Immature natural killer cell (primary cell): ENCODE data around the gene KDM4B. TPM values are rescaled to one million over a fixed set of nuclear protein-coding genes. Genes with fewer than 3 reads are reported as not detected.

Experiments
- DNase-seq, 3 donors: peaks; one replicate each; pipeline ENCODE4 v3.0.0; 2022; ENCODE audit warnings: mixed read lengths in 1 of 3
- H3K27ac Mint-ChIP-seq, 6 donors: one replicate each; pipeline ENCODE4 v1.8.0; 2020; ENCODE audit warnings: mixed read lengths in 6 of 6, mild to moderate bottlenecking in 5 of 6, inconsistent platforms in 4 of 6, moderate library complexity in 3 of 6
- H3K27me3 Mint-ChIP-seq, 3 donors: one replicate each; pipeline ENCODE4 v1.8.0; 2020 to 2021; ENCODE audit warnings: low read depth in 3 of 3, mild to moderate bottlenecking in 3 of 3, mixed read lengths in 3 of 3, moderate library complexity in 3 of 3, inconsistent platforms in 1 of 3
- H3K36me3 Mint-ChIP-seq, 3 donors: one replicate each; pipeline ENCODE4 v1.8.0; 2020; ENCODE audit warnings: mixed read lengths in 3 of 3, inconsistent platforms in 2 of 3, mild to moderate bottlenecking in 2 of 3
- H3K4me1 Mint-ChIP-seq, 2 donors: one replicate each; pipeline ENCODE4 v1.8.0; 2020; ENCODE audit warnings: inconsistent platforms in 2 of 2, mild to moderate bottlenecking in 2 of 2, mixed read lengths in 2 of 2, moderate library complexity in 1 of 2
- H3K4me3 Mint-ChIP-seq, 5 donors: one replicate each; pipeline ENCODE4 v1.8.0; 2020; ENCODE audit warnings: mild to moderate bottlenecking in 5 of 5, mixed read lengths in 5 of 5, inconsistent platforms in 3 of 5, moderate library complexity in 3 of 5
- H3K9me3 Mint-ChIP-seq, 6 donors: one replicate each; pipeline ENCODE4 v1.8.0; 2020; ENCODE audit warnings: mild to moderate bottlenecking in 6 of 6, mixed read lengths in 6 of 6, inconsistent platforms in 4 of 6, moderate library complexity in 3 of 6
- polyA plus RNA-seq, 3 donors: library from polyadenylated mRNA; unstranded; fragments of 300-500 nt; fragmentation: Illumina TruSeq; gene quantifications; one replicate each; pipeline ENCODE4 v1.2.3, GENCODE V29; 2021

The KDM4B gene
- polyA plus RNA-seq, 3 donors from 2014 or later: 4.3 to 22.4 (median 6.7) TPM

DNA sequence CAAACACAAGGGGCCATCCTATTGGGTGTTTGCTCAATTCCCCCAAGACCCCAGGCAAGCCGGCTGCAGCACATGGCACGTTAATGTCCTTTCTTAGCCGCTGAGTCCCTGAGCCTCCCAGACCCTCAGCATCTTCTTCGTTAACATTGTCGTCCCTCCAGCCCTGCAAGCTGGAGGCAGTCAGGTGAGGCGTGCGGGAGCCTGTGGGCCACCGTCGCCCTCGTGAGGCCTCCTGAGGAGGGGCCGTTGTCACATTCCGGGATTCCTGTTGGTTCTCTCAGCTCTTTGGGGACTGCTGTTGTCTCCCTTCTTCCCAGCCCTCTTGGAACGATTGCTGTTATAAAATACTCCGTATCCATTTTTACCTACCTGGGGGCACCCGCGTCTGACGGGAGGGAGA is 140.6 kb downstream of the KDM4B start:
- Mint-ChIP-seq H3K36me3 (peaks cover 8 to 14% (median 12%) of the 10 kb centered on the region in 3 donors), H3K27me3 (peaks cover 0 to 3% (median 0%) of the 10 kb centered on the region in 3 donors), H3K4me3 (no peak overlapping the region), H3K9me3 (no peaks in the 10 kb centered on the region), H3K4me1 (peaks cover 0 to 2% of the 10 kb centered on the region in 2 donors), H3K27ac (no peak overlapping the region)
- DNase-seq: no peak

GRCh38 chr19:5110546-5110945 is 141.6 kb downstream of the KDM4B start:
- Mint-ChIP-seq H3K9me3 (no peaks in the 10 kb centered on the region), H3K4me1 (peaks cover 0 to 2% of the 10 kb centered on the region in 2 donors), H3K27me3 (peaks cover 0 to 3% (median 0%) of the 10 kb centered on the region in 3 donors), H3K27ac (no peak overlapping the region), H3K36me3 (peaks cover 10 to 15% (median 13%) of the 10 kb centered on the region in 3 donors), H3K4me3 (no peak overlapping the region)
- no peak for DNase-seq

DNA sequence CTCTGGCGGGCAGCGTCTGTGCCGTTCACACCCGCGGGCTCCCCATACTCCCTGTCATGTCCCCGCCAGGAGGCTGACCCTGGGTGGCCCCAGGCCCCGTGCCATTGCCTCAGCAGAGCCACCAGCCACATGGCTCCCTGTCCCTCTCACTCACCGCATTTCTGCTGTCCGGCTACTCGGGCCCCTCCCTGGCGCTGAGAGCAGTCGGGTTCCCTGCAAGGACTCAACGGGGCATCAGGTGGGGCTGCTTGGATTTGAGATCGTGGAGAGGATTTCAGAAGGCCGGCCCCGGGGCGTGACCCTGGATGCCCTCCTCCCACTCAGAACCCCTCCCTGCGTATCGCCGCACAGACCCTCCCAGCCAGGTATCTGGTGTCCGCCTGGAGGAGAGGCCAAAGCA is 142.1 kb downstream of the KDM4B start:
- peaks cover 0 to under 1% of the 10 kb centered on the region in 2 donors for H3K4me1 Mint-ChIP-seq
- H3K4me3 Mint-ChIP-seq: no peak overlapping the region
- peaks cover 0 to 3% (median 0%) of the 10 kb centered on the region in 3 donors for H3K27me3 Mint-ChIP-seq
- H3K36me3 Mint-ChIP-seq: peaks cover 13 to 16% (median 14%) of the 10 kb centered on the region in 3 donors
- no peaks in the 10 kb centered on the region for H3K9me3 Mint-ChIP-seq
- DNase-seq: no peak
- no peak overlapping the region for H3K27ac Mint-ChIP-seq

- Mint-ChIP-seq H3K4me3 (no peak overlapping the region), H3K36me3 (peaks cover 12 to 19% (median 18%) of the 10 kb centered on the region in 3 donors), H3K27me3 (peaks cover 0 to 5% (median 3%) of the 10 kb centered on the region in 3 donors), H3K9me3 (no peaks in the 10 kb centered on the region), H3K4me1 (no peaks in the 10 kb centered on the region), H3K27ac (no peak overlapping the region)
- no peak for DNase-seq
Measured at GRCh38 chr19:5112175-5112574, 143.3 kb downstream of the KDM4B start.

GRCh38 chr19:5112681-5113575 is 144.0 kb downstream of the KDM4B start:
- no peaks in the 10 kb centered on the region for H3K9me3 Mint-ChIP-seq
- no peak for DNase-seq
- no peak overlapping the region for H3K4me3 Mint-ChIP-seq
- H3K4me1 Mint-ChIP-seq: no peaks in the 10 kb centered on the region
- peaks cover 12 to 19% (median 18%) of the 10 kb centered on the region in 3 donors for H3K36me3 Mint-ChIP-seq
- peaks cover 0 to 5% (median 3%) of the 10 kb centered on the region in 3 donors for H3K27me3 Mint-ChIP-seq
- no peak overlapping the region for H3K27ac Mint-ChIP-seq

- Mint-ChIP-seq H3K27me3 (peaks cover 0 to 5% (median 3%) of the 10 kb centered on the region in 3 donors), H3K4me1 (no peaks in the 10 kb centered on the region), H3K4me3 (no peak overlapping the region), H3K27ac (no peak overlapping the region), H3K9me3 (no peaks in the 10 kb centered on the region), H3K36me3 (peaks cover 12 to 19% (median 18%) of the 10 kb centered on the region in 3 donors)
- no peak for DNase-seq
Measured at GRCh38 chr19:5113633-5114586, 145.0 kb downstream of the KDM4B start.

GRCh38 chr19:5114727-5115126 is 145.8 kb downstream of the KDM4B start:
- Mint-ChIP-seq H3K4me1 (no peaks in the 10 kb centered on the region), H3K27ac (no peak overlapping the region), H3K27me3 (peaks cover 0 to 5% (median 3%) of the 10 kb centered on the region in 3 donors), H3K36me3 (peaks cover 12 to 19% (median 18%) of the 10 kb centered on the region in 3 donors), H3K9me3 (no peaks in the 10 kb centered on the region), H3K4me3 (no peak overlapping the region)
- no peak for DNase-seq

DNA sequence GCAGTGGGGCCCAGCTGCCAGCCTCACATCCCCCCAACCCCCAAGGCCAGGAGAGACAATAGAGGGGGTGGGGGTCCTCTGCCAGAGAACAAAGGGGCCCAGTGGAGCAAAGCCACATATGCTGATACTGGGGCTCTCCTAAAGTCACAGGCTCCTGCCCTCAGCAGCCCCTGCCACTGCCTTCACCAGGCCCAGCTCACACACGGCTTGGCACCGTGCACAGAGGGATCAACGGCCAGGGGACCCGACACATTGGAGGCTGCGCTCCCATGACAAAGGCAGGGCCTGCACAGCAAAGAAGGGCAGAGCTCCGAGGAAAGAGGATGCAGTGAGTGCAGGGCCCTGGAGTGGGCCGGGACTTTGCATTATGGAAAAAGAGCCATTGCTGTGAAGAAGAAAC is 146.4 kb downstream of the KDM4B start:
- DNase-seq: no peak
- Mint-ChIP-seq H3K36me3 (peaks cover 12 to 21% (median 19%) of the 10 kb centered on the region in 3 donors), H3K27me3 (peaks cover 0 to 5% (median 3%) of the 10 kb centered on the region in 3 donors), H3K4me3 (no peak overlapping the region), H3K27ac (no peak overlapping the region), H3K4me1 (no peaks in the 10 kb centered on the region), H3K9me3 (no peaks in the 10 kb centered on the region)

GRCh38 chr19:5115771-5116202 is 146.9 kb downstream of the KDM4B start:
- Mint-ChIP-seq H3K27ac (no peak overlapping the region), H3K36me3 (peaks cover 12 to 21% (median 19%) of the 10 kb centered on the region in 3 donors)

DNA sequence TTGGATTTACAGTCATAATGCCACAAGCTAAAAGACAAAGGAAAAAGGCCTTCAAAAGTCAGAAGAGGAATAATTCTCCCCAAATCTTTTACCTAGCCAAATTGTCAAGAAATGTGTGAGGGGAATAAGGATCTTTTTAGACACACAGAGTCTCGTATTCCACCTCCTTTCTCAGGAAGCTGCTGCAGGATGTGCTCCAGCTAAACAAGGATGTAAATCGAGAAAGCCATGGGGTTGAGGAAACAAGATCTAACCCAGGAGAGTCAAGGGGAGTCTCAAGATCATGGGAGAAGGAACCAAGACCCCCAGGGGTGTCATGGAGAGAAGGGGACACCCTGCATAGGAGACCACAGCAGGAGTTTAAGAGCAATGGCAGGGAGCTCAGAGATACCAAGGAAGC is 147.4 kb downstream of the KDM4B start:
- Mint-ChIP-seq H3K27me3 (peaks cover 0 to 5% (median 3%) of the 10 kb centered on the region in 3 donors), H3K4me1 (peaks cover 2 to 5% of the 10 kb centered on the region in 2 donors), H3K36me3 (peaks cover 15 to 21% (median 19%) of the 10 kb centered on the region in 3 donors), H3K9me3 (no peaks in the 10 kb centered on the region), H3K27ac (peak overlapping the region in 3 of 6 donors; percentile 17 to 72 (median 57)), H3K4me3 (no peak overlapping the region)
- DNase-seq: no peak

More at GRCh38 chr19:5115771-5116202, 146.9 kb downstream of the KDM4B start:
- Mint-ChIP-seq H3K9me3 (no peaks in the 10 kb centered on the region), H3K4me1 (no peaks in the 10 kb centered on the region), H3K27me3 (peaks cover 0 to 5% (median 3%) of the 10 kb centered on the region in 3 donors), H3K4me3 (no peak overlapping the region)
- DNase-seq: no peak

GRCh38 chr19:5117421-5117820 is 148.5 kb downstream of the KDM4B start:
- peaks cover 12 to 16% of the 10 kb centered on the region in 2 donors for H3K4me1 Mint-ChIP-seq
- H3K36me3 Mint-ChIP-seq: peaks cover 16 to 21% (median 18%) of the 10 kb centered on the region in 3 donors
- no peaks in the 10 kb centered on the region for H3K9me3 Mint-ChIP-seq
- H3K27ac Mint-ChIP-seq: no peak overlapping the region
- DNase-seq: no peak
- H3K4me3 Mint-ChIP-seq: peak overlapping the region in 1 of 5 donors; percentile 40
- peaks cover 2 to 4% (median 3%) of the 10 kb centered on the region in 3 donors for H3K27me3 Mint-ChIP-seq

GRCh38 chr19:5118026-5118425 is 149.1 kb downstream of the KDM4B start:
- Mint-ChIP-seq H3K27ac (no peak overlapping the region), H3K36me3 (peaks cover 15 to 20% (median 15%) of the 10 kb centered on the region in 3 donors), H3K27me3 (peaks cover 2 to 3% (median 3%) of the 10 kb centered on the region in 3 donors)

GRCh38 chr19:5119297-5119998 is 150.5 kb downstream of the KDM4B start:
- H3K4me3 Mint-ChIP-seq: no peak overlapping the region
- peaks cover 15 to 20% (median 19%) of the 10 kb centered on the region in 3 donors for H3K36me3 Mint-ChIP-seq
- no peak for DNase-seq
- no peaks in the 10 kb centered on the region for H3K9me3 Mint-ChIP-seq
- no peak overlapping the region for H3K27ac Mint-ChIP-seq
- peaks cover 2 to 3% (median 3%) of the 10 kb centered on the region in 3 donors for H3K27me3 Mint-ChIP-seq
- H3K4me1 Mint-ChIP-seq: peaks cover 13 to 17% of the 10 kb centered on the region in 2 donors

More at GRCh38 chr19:5118026-5118425, 149.1 kb downstream of the KDM4B start:
- H3K4me3 Mint-ChIP-seq: no peak overlapping the region
- H3K9me3 Mint-ChIP-seq: no peaks in the 10 kb centered on the region
- peaks cover 13 to 17% of the 10 kb centered on the region in 2 donors for H3K4me1 Mint-ChIP-seq
- DNase-seq: no peak
